ENCODE measurements around the gene BAIAP3.

The BAIAP3 gene

DNA sequence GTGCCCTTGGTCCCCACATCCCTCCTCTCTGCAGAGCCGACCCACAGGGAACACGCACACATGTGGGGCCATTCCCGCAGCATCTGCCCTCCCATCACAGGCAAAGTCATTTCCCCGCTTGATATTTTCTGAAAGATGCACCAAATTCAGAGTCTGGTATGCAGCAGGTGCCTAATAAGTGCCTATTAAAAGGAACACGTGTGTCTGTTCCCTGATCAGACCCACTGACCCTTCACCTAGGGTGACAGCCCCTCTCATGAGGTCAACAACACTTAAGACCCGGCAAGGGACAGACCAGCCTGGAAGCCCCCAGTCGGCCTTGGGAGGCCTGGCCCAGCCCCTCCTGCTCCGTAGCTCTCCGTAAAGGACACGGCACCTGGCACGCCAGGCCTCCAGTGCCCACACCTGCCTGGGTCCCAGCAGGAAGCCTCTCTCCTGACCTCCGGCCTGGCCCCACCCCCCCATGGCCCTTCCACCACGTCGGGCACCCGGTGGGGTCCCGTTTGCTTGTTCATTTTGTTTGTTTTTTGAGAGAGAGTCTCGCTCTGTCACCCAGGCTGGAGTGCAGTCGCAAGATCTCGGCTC, 61.0 kb downstream of the BAIAP3 start:
- DNase-seq (ENCODE audit: low spot score) = no peak

DNA sequence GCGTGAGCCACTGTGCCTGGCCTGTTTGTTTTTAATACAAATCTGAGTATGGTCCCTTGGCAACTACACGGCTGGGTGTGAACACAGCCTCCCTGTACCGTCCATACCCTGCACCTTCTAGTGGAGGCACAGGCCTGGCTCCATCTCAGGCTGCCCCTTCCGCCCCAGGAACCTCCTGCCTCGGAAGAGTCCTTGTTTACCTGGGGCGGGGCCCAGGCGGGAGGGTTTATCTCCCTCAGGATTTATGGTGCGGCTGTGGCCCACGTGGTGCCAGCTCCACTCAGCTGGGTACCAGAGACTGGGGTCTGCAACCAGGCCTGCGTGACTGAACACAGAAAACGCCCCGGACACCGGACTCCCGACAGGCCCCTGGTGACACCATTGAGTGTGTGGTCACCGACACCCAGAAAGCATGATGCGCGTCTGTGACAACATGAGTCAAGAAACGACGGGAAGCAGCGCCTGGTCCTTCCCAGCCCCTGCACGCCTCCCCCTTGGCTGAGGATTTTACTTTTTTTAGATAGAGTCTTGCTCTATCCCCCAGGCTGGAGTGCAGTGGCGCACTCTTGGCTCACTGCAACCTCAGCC, 62.1 kb downstream of the BAIAP3 start:
- DNase-seq (ENCODE audit: low spot score) = no peak

DNA sequence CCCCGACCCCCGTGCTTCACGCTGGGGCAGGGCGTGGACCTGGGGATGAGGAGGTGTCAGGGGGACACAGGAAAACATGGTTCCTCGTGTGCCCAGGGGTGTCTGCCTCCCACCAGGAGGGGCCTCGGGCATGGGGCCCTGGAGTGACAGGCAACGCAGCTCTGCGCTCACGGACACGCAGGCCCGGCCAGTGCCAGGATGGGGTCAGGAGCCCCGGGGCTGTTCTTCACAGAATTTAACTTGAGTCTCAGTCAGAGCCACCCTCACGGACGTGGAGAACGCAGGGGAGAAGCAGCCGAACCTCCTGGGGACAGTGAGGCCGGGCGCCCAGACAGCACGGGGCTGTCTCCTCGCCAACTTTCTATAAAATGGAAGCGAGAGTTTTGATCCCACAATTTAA, 64.3 kb downstream of the BAIAP3 start:
- no peak for DNase-seq (ENCODE audit: low spot score)

DNA sequence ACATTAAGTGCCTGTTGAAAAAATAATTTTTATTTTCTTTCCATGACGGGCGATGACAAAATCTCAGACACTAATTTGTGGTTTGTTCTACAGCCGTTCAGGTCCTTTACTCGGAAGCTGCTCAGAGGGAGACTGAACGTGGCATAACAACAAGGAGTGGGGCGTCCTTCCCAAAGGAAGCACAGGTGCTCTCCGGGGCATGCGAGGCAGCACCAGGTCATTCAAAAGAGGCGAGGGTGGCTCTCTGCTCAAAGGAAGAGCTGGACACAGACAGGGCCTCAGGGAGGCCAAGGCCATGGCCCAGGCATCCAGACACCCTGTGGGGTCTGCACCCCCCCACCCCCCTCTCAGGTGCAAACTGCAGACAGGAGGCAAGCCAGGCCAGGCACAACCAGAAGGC, 64.9 kb downstream of the BAIAP3 start:
- no peak for DNase-seq (ENCODE audit: low spot score)
